ENCODE results near the gene CENPF.

GRCh38 chr1:214590696-214591095, 12.3 kb upstream of the CENPF start:
- TF ChIP-seq REST (IDR thresholded peaks at IDR 0.05; ENCODE audit: insufficient read depth in 1 of 2, low read depth in 2 of 2, low read length in 2 of 2) (no peak), POLR2AphosphoS5 (IDR thresholded peaks at IDR 0.05; ENCODE audit: low read depth, low read length) (no peak), TAF1 (IDR thresholded peaks at IDR 0.05; ENCODE audit: borderline replicate concordance, insufficient read depth, low read length) (no peak), SIN3A (IDR thresholded peaks at IDR 0.05; ENCODE audit: borderline replicate concordance, insufficient read depth, low read length) (no peak)
